Chondrocyte (in vitro differentiated cells): Measurements from ENCODE around the gene SAMD8. TPM values are rescaled to one million over a fixed set of nuclear protein-coding genes. Genes with fewer than 3 reads are reported as not detected.
"Not testable (repeated sequence)": the region's sequence is repeated elsewhere in the genome, so short reads cannot be mapped to it uniquely, and the experiment has no call there.

ENCODE experiments used
- DNase-seq: peaks from one replicate; pipeline ENCODE4 v3.0.0; 2021; ENCODE audit warnings: mixed read lengths, low spot score
- H3K27ac Mint-ChIP-seq: one replicate; pipeline ENCODE4 v1.8.0; 2021; ENCODE audit warnings: mild to moderate bottlenecking, moderate library complexity, mixed read lengths; ENCODE audit not compliant: unreplicated experiment
- H3K27me3 Mint-ChIP-seq: 2 replicates; pipeline ENCODE4 v1.8.0; 2021; ENCODE audit warnings: low read depth, mixed read lengths
- H3K36me3 Mint-ChIP-seq: 2 replicates; pipeline ENCODE4 v1.8.0; 2021; ENCODE audit warnings: low read depth, mixed read lengths
- H3K4me1 Mint-ChIP-seq: 2 replicates; pipeline ENCODE4 v1.8.0; 2021; ENCODE audit warnings: low read depth, mild to moderate bottlenecking, mixed read lengths
- H3K4me3 Mint-ChIP-seq: one replicate; pipeline ENCODE4 v1.8.0; 2021; ENCODE audit warnings: mild to moderate bottlenecking, moderate library complexity, mixed read lengths; ENCODE audit not compliant: unreplicated experiment
- H3K9me3 Mint-ChIP-seq: 2 replicates; pipeline ENCODE4 v1.8.0; 2021; ENCODE audit warnings: low read depth, mixed read lengths
- CTCF ChIP-seq: fragments of 200-600 bp; sonication (generic); IDR thresholded peaks from 2 replicates; pipeline ENCODE4 v1.5.0; 2021; ENCODE audit warnings: antibody characterized with exemption, mild to moderate bottlenecking, moderate library complexity
- total RNA-seq: library from RNA; stranded (reverse); gene quantifications from 3 replicates; pipeline ENCODE4 v1.2.1, GENCODE V29; 2021

Gene SAMD8
- total RNA-seq, 1 donor from 2014 or later = 24.7 TPM

DNA sequence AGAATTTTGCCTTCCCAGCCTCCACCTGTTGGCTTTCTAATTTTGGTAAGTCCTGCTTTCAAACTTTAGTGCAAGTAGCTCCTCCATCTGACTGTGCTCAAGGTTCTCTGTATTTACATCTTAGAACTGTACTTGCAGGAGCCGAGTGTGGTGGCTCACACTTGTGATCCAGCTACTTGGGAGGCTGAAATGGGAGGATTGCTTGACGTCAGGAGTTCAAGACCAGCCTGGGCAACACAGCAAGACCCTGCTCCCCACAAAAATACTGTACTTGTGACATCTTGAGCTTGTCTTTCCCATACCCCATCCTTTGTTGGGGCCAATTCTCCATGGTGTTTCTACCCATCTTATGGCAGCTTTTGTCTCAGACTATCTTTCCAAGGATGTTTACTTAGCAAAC is 94.5 kb downstream of the SAMD8 start:
- no peak for TF ChIP-seq CTCF
- Mint-ChIP-seq H3K27ac (no peak overlapping the region), H3K9me3 (no peaks in the 10 kb centered on the region), H3K4me1 (peaks cover 29% of the 10 kb centered on the region), H3K27me3 (no peaks in the 10 kb centered on the region), H3K36me3 (no peaks in the 10 kb centered on the region), H3K4me3 (no peak overlapping the region)
- DNase-seq = no peak

GRCh38 chr10:75206638-75207037 is 95.2 kb downstream of the SAMD8 start:
- H3K27me3 Mint-ChIP-seq, H3K9me3 Mint-ChIP-seq, H3K4me3 Mint-ChIP-seq, H3K36me3 Mint-ChIP-seq, H3K27ac Mint-ChIP-seq, DNase-seq: not testable (repeated sequence)
- H3K4me1 Mint-ChIP-seq = peaks cover 33% of the 10 kb centered on the region

GRCh38 chr10:75207079-75207856 is 95.8 kb downstream of the SAMD8 start:
- H3K4me3 Mint-ChIP-seq = no peak overlapping the region
- no peak for TF ChIP-seq CTCF
- H3K4me1 Mint-ChIP-seq = peaks cover 36% of the 10 kb centered on the region
- no peaks in the 10 kb centered on the region for H3K27me3 Mint-ChIP-seq
- no peak for DNase-seq
- no peak overlapping the region for H3K27ac Mint-ChIP-seq
- H3K36me3 Mint-ChIP-seq = no peaks in the 10 kb centered on the region
- no peaks in the 10 kb centered on the region for H3K9me3 Mint-ChIP-seq

DNA sequence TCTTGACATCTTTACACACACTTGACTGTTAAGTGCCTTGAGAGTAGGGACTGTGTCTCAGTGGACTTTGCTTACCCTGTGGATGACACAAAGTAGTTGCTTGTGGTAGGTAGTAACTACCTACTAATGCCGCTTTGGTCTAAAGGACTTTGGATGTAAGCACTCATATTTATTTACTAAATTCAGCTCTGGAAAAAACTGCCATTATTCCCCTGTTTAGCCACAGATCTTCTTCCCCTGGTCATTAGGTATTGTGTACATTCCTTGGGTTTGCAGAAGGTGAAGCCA is 96.3 kb downstream of the SAMD8 start:
- H3K27ac Mint-ChIP-seq = no peak overlapping the region
- no peaks in the 10 kb centered on the region for H3K27me3 Mint-ChIP-seq
- no peaks in the 10 kb centered on the region for H3K9me3 Mint-ChIP-seq
- TF ChIP-seq CTCF = no peak
- H3K4me1 Mint-ChIP-seq = peaks cover 36% of the 10 kb centered on the region
- no peak overlapping the region for H3K4me3 Mint-ChIP-seq
- no peak for DNase-seq
- peaks cover 2% of the 10 kb centered on the region for H3K36me3 Mint-ChIP-seq

- Mint-ChIP-seq H3K27me3 (no peaks in the 10 kb centered on the region), H3K9me3 (no peaks in the 10 kb centered on the region), H3K27ac (peak overlapping the region; percentile 73), H3K36me3 (peaks cover 3% of the 10 kb centered on the region), H3K4me1 (peaks cover 34% of the 10 kb centered on the region), H3K4me3 (no peak overlapping the region)
- DNase-seq = no peak
- no peak for TF ChIP-seq CTCF
These were observed 96.7 kb downstream of the SAMD8 start for GRCh38 chr10:75208181-75208580.
